Measurements from ENCODE around the gene PTBP2.
A peak's percentile ranks its signal among the peaks of the same experiment; 100 is the strongest.

The PTBP2 gene

GRCh38 chr1:96721416-96722160 lies at the start of gene PTBP2:
Gene PTBP2, plus strand, starts transcription at chr1:96721784. Its CDS starts 81 bp downstream, at chr1:96721865.
- H3K4me3 ChIP-seq (ENCODE audit: low read length): peak within 1 kb of the TSS; percentile 97
- TF ChIP-seq CTCF (conservative IDR thresholded peaks at IDR 0.05; ENCODE audit: low read depth, low read length): no peak
- DNase-seq (ENCODE audit: low read depth): peak; percentile 31

- H3K4me3 ChIP-seq (ENCODE audit: low read length): no peak overlapping the region
- no peak for TF ChIP-seq CTCF (conservative IDR thresholded peaks at IDR 0.05; ENCODE audit: low read depth, low read length)
- no peak for DNase-seq (ENCODE audit: low read depth)
Measured at GRCh38 chr1:96674915-96675314, 46.7 kb upstream of the PTBP2 start.

GRCh38 chr1:96682056-96682455 lies 39.5 kb upstream of the PTBP2 start:
- H3K4me3 ChIP-seq (ENCODE audit: low read length): no peak overlapping the region
- DNase-seq (ENCODE audit: low read depth): no peak
- no peak for TF ChIP-seq CTCF (conservative IDR thresholded peaks at IDR 0.05; ENCODE audit: low read depth, low read length)

- no peak for DNase-seq (ENCODE audit: low read depth)
- H3K4me3 ChIP-seq (ENCODE audit: low read length): no peak overlapping the region
- no peak for TF ChIP-seq CTCF (conservative IDR thresholded peaks at IDR 0.05; ENCODE audit: low read depth, low read length)
Measured at GRCh38 chr1:96683931-96684330, 37.7 kb upstream of the PTBP2 start.

- DNase-seq (ENCODE audit: low read depth): no peak
- H3K4me3 ChIP-seq (ENCODE audit: low read length): no peak overlapping the region
- no peak for TF ChIP-seq CTCF (conservative IDR thresholded peaks at IDR 0.05; ENCODE audit: low read depth, low read length)
Measured at GRCh38 chr1:96684744-96685143, 36.8 kb upstream of the PTBP2 start.

- DNase-seq (ENCODE audit: low read depth): no peak
- H3K4me3 ChIP-seq (ENCODE audit: low read length): no peak overlapping the region
- no peak for TF ChIP-seq CTCF (conservative IDR thresholded peaks at IDR 0.05; ENCODE audit: low read depth, low read length)
Measured at GRCh38 chr1:96688767-96689166, 32.8 kb upstream of the PTBP2 start.

- DNase-seq (ENCODE audit: low read depth): no peak
- TF ChIP-seq CTCF (conservative IDR thresholded peaks at IDR 0.05; ENCODE audit: low read depth, low read length): no peak
Measured at GRCh38 chr1:96695954-96696353, 25.6 kb upstream of the PTBP2 start.

More at GRCh38 chr1:96695954-96696353, 25.6 kb upstream of the PTBP2 start:
- H3K4me3 ChIP-seq (ENCODE audit: low read length): no peak overlapping the region
